ENCODE measurements around the gene HSFX1. TPM values are rescaled to one million over a fixed set of nuclear protein-coding genes. Genes with fewer than 3 reads are reported as not detected.
"Not testable (repeated sequence)": the region's sequence is repeated elsewhere in the genome, so short reads cannot be mapped to it uniquely, and the experiment has no call there.

HSFX1 gene
- total RNA-seq, result 0.51 and 0.66 TPM in 2 replicates
- 0.15 and 0.27 TPM in 2 replicates for polyA plus RNA-seq
- polyA plus RNA-seq (2012), result 0.15 and 0.26 TPM in 2 replicates
- not detected in 2 replicates for polyA minus RNA-seq (ENCODE audit: low replicate concordance)

- H3K27me3 ChIP-seq (ENCODE audit: control insufficient read depth, insufficient read depth, low read length); H3K9me3 ChIP-seq (ENCODE audit: control insufficient read depth, insufficient read depth, low read depth, low read length); H3K4me1 ChIP-seq (ENCODE audit: control insufficient read depth, extremely low read depth, insufficient read depth, low read length); H3K9ac ChIP-seq (ENCODE audit: insufficient read depth, low read length); H4K20me1 ChIP-seq (ENCODE audit: control insufficient read depth, extremely low read depth, insufficient read depth, low read length); H3K79me2 ChIP-seq (ENCODE audit: control insufficient read depth, insufficient read depth, low read length); H3K36me3 ChIP-seq (ENCODE audit: control insufficient read depth, insufficient read depth, low read length); H3K4me3 ChIP-seq (replicated peaks in 1 of 4; ENCODE audit: control extremely low read depth in 1 of 4, insufficient read depth in 1 of 4, low read depth in 3 of 4, low read length in 4 of 4); DNase-seq (ENCODE audit: low read depth in 2 of 2); H2AFZ ChIP-seq (ENCODE audit: low read length); H3K4me2 ChIP-seq (ENCODE audit: extremely low read depth, insufficient read depth, low read length); H3K27ac ChIP-seq (ENCODE audit: insufficient read depth, low read length): not testable (repeated sequence)
These were observed at the start of gene HSFX1 for GRCh38 chrX:149773768-149774167. TSS of gene HSFX1 (plus strand) at chrX:149774068. CDS start at chrX:149774682, 614 bp downstream.

DNA sequence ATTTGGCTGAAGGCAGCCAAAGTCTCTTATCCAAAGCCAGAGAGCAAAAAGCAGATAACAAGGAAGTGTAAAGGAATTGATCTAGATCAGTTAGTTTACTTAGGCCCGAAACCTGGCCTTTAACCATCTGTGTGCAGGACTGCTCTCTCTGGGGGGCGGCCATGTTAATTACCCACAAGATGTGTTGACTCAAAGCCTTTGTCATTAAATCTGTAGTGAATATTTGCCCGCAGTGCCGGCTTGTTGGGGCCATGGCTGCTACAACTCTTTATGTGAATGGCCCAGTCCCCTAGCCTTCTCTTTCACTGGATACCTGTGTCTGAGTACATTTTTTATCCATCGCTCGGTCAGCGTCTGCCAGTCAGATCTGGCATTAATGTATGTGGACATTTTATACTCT, 46.6 kb upstream of the HSFX1 start:
- H3K9me3 ChIP-seq (ENCODE audit: control insufficient read depth, insufficient read depth, low read depth, low read length); H3K27ac ChIP-seq (ENCODE audit: insufficient read depth, low read length); H3K36me3 ChIP-seq (ENCODE audit: control insufficient read depth, insufficient read depth, low read length); H3K27me3 ChIP-seq (ENCODE audit: control insufficient read depth, insufficient read depth, low read length); H3K9ac ChIP-seq (ENCODE audit: insufficient read depth, low read length); H2AFZ ChIP-seq (ENCODE audit: low read length); DNase-seq (ENCODE audit: low read depth in 2 of 2); H3K4me2 ChIP-seq (ENCODE audit: extremely low read depth, insufficient read depth, low read length); H3K4me1 ChIP-seq (ENCODE audit: control insufficient read depth, extremely low read depth, insufficient read depth, low read length); H3K4me3 ChIP-seq (replicated peaks in 1 of 4; ENCODE audit: control extremely low read depth in 1 of 4, insufficient read depth in 1 of 4, low read depth in 3 of 4, low read length in 4 of 4); H3K79me2 ChIP-seq (ENCODE audit: control insufficient read depth, insufficient read depth, low read length); H4K20me1 ChIP-seq (ENCODE audit: control insufficient read depth, extremely low read depth, insufficient read depth, low read length): not testable (repeated sequence)

- not testable (repeated sequence) for DNase-seq (ENCODE audit: low read depth in 2 of 2); H2AFZ ChIP-seq (ENCODE audit: low read length); H3K4me3 ChIP-seq (replicated peaks in 1 of 4; ENCODE audit: control extremely low read depth in 1 of 4, insufficient read depth in 1 of 4, low read depth in 3 of 4, low read length in 4 of 4); H3K27ac ChIP-seq (ENCODE audit: insufficient read depth, low read length); H3K4me1 ChIP-seq (ENCODE audit: control insufficient read depth, extremely low read depth, insufficient read depth, low read length); H3K4me2 ChIP-seq (ENCODE audit: extremely low read depth, insufficient read depth, low read length); H3K27me3 ChIP-seq (ENCODE audit: control insufficient read depth, insufficient read depth, low read length); H4K20me1 ChIP-seq (ENCODE audit: control insufficient read depth, extremely low read depth, insufficient read depth, low read length); H3K79me2 ChIP-seq (ENCODE audit: control insufficient read depth, insufficient read depth, low read length); H3K9ac ChIP-seq (ENCODE audit: insufficient read depth, low read length); H3K9me3 ChIP-seq (ENCODE audit: control insufficient read depth, insufficient read depth, low read depth, low read length); H3K36me3 ChIP-seq (ENCODE audit: control insufficient read depth, insufficient read depth, low read length)
These were observed 31.6 kb upstream of the HSFX1 start for GRCh38 chrX:149742269-149742668.

- not testable (repeated sequence) for H4K20me1 ChIP-seq (ENCODE audit: control insufficient read depth, extremely low read depth, insufficient read depth, low read length); H3K79me2 ChIP-seq (ENCODE audit: control insufficient read depth, insufficient read depth, low read length); H3K36me3 ChIP-seq (ENCODE audit: control insufficient read depth, insufficient read depth, low read length); H3K4me3 ChIP-seq (replicated peaks in 1 of 4; ENCODE audit: control extremely low read depth in 1 of 4, insufficient read depth in 1 of 4, low read depth in 3 of 4, low read length in 4 of 4); H3K27me3 ChIP-seq (ENCODE audit: control insufficient read depth, insufficient read depth, low read length); H3K4me2 ChIP-seq (ENCODE audit: extremely low read depth, insufficient read depth, low read length); H2AFZ ChIP-seq (ENCODE audit: low read length); H3K9me3 ChIP-seq (ENCODE audit: control insufficient read depth, insufficient read depth, low read depth, low read length); H3K27ac ChIP-seq (ENCODE audit: insufficient read depth, low read length); DNase-seq (ENCODE audit: low read depth in 2 of 2); H3K9ac ChIP-seq (ENCODE audit: insufficient read depth, low read length); H3K4me1 ChIP-seq (ENCODE audit: control insufficient read depth, extremely low read depth, insufficient read depth, low read length)
These were observed 27.4 kb upstream of the HSFX1 start for GRCh38 chrX:149746390-149747007.
